Smooth muscle cell (in vitro differentiated cells): ENCODE results near the gene ATRNL1. TPM values are rescaled to one million over a fixed set of nuclear protein-coding genes. Genes with fewer than 3 reads are reported as not detected.
"Not testable (repeated sequence)": the region's sequence is repeated elsewhere in the genome, so short reads cannot be mapped to it uniquely, and the experiment has no call there.

Source experiments
- DNase-seq: peaks from one replicate; lab custom pipeline; 2025; ENCODE audit not compliant: unreplicated experiment; lab: John Stamatoyannopoulos, UW
- H2AFZ ChIP-seq: fragments of 200-600 bp; sonication (generic); 2 replicates; pipeline ENCODE4 v1.6.0; 2016; ENCODE audit warnings: antibody characterized with exemption, low read depth, mild to moderate bottlenecking
- H3F3A ChIP-seq: fragments of 200-600 bp; sonication (generic); 2 replicates; pipeline ENCODE4 v1.6.0; 2017; ENCODE audit warnings: antibody characterized with exemption, low read depth
- H3K27ac ChIP-seq: fragments of 200-600 bp; sonication (generic); 2 replicates; pipeline ENCODE4 v1.5.1; 2016; ENCODE audit warnings: low read depth, mild to moderate bottlenecking
- H3K27me3 ChIP-seq: fragments of 200-600 bp; sonication (generic); 2 replicates; pipeline ENCODE4 v1.6.1; 2016; ENCODE audit warnings: low read depth, mild to moderate bottlenecking
- H3K36me3 ChIP-seq: fragments of 200-600 bp; sonication (generic); 2 replicates; pipeline ENCODE4 v1.5.1; 2016; ENCODE audit warnings: low read depth
- H3K4me1 ChIP-seq: fragments of 200-600 bp; sonication (generic); 2 replicates; pipeline ENCODE4 v1.5.1; 2016; ENCODE audit warnings: low read depth
- H3K4me2 ChIP-seq: fragments of 200-600 bp; sonication (generic); 2 replicates; pipeline ENCODE4 v1.6.0; 2016; ENCODE audit warnings: mild to moderate bottlenecking
- H3K4me3 ChIP-seq: fragments of 200-600 bp; sonication (generic); 2 replicates; pipeline ENCODE4 v1.5.1; 2016; ENCODE audit warnings: mild to moderate bottlenecking
- H3K79me2 ChIP-seq: fragments of 200-600 bp; sonication (generic); 2 replicates; pipeline ENCODE4 v1.6.0; 2016; ENCODE audit warnings: low read depth, mild to moderate bottlenecking
- H3K9ac ChIP-seq: fragments of 200-600 bp; sonication (generic); 2 replicates; pipeline ENCODE4 v1.6.0; 2016; ENCODE audit warnings: low read depth
- H3K9me3 ChIP-seq: fragments of 200-600 bp; sonication (generic); replicated peaks from 2 replicates; pipeline ENCODE4 v1.5.1; 2016; ENCODE audit warnings: low read depth
- H4K20me1 ChIP-seq: fragments of 200-600 bp; sonication (generic); 2 replicates; pipeline ENCODE4 v1.6.0; 2016; ENCODE audit warnings: low read depth
- CTCF ChIP-seq: fragments of 200-600 bp; sonication (generic); IDR thresholded peaks from 2 replicates; pipeline ENCODE4 v1.5.1; 2017; ENCODE audit warnings: borderline replicate concordance, mild to moderate bottlenecking, antibody characterized with exemption; ENCODE audit not compliant: insufficient read depth, poor library complexity, severe bottlenecking
- WGBS: methylation state at CpG from one replicate; pipeline ENCODE4 v1.1.7; 2016; ENCODE audit warnings: low lambda C conversion rate; 5-methylcytosine and 5-hydroxymethylcytosine counted together
- polyA plus RNA-seq: library from polyadenylated mRNA; unstranded; fragments of >200 nt; fragmentation: Nextera tagmentation; extraction: Ambion mirVana; gene quantifications from 2 replicates; pipeline ENCODE4 v1.2.1, GENCODE V29; 2016
- total RNA-seq: library from RNA; depleted of rRNA; stranded (reverse); fragments of >200 nt; gene quantifications from 2 replicates; pipeline ENCODE4 v1.2.3, GENCODE V29; 2014

Gene ATRNL1
- total and polyA plus RNA-seq, 2 experiments from 2014 or later = 2.7 to 14.9 TPM

- Histone ChIP-seq H3K9me3 (no peaks in the 10 kb centered on the region), H2AFZ (no peak overlapping the region), H4K20me1 (no peaks in the 10 kb centered on the region), H3K27me3 (no peaks in the 10 kb centered on the region), H3K9ac (no peak overlapping the region), H3K4me1 (no peaks in the 10 kb centered on the region), H3K36me3 (no peaks in the 10 kb centered on the region), H3K79me2 (no peaks in the 10 kb centered on the region), H3K4me2 (no peak overlapping the region), H3K27ac (no peak overlapping the region), H3K4me3 (no peak overlapping the region), H3F3A (no peaks in the 10 kb centered on the region)
- no peak for TF ChIP-seq CTCF
- no peak for DNase-seq
- 69% methylated on average over 1 of the region's 1 CpG for WGBS
These were observed 309.5 kb downstream of the ATRNL1 start for GRCh38 chr10:115402699-115403098.

DNA sequence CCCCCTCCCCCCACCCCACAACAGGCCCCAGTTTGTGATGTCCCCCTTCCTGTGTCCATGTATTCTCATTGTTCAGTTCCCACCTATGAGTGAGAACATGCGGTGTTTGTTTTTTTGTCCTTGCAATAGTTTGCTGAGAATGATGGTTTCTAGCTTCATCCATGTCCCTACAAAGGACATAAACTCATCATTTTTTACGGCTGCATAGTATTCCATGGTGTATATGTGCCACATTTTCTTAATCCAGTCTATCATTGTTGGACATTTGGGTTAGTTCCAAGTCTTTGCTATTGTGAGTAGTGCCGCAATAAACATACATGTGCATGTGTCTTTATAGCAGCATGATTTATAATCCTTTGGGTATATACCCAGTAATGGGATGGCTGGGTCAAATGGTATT lies 312.7 kb downstream of the ATRNL1 start:
- DNase-seq, H4K20me1 ChIP-seq, H3K27me3 ChIP-seq, H3K27ac ChIP-seq, H3K4me2 ChIP-seq, H2AFZ ChIP-seq, H3K4me1 ChIP-seq, H3F3A ChIP-seq, H3K36me3 ChIP-seq, H3K9ac ChIP-seq, H3K9me3 ChIP-seq, H3K79me2 ChIP-seq, H3K4me3 ChIP-seq: not testable (repeated sequence)
- 90% methylated on average over 3 of the region's 3 CpGs for WGBS

DNA sequence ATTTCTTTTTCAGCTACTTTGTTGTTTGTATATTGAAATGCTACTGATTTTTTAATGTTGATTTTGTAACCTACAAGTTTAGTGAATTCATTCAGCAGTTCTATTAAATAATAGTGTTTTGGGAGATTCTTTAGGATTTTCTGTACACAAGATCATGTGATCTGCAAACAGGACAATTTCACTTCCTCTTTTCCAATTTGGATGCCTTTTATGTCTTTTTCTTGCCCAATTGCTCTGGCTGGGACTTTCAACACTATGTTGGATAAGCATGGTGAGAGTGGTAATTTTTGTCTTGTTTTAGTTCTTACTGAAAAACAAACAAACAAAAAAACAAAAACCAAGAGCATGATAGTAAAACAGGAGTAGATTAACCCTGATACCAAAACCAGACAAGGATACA lies 316.2 kb downstream of the ATRNL1 start:
- no peaks in the 10 kb centered on the region for H3K4me1 ChIP-seq
- H3K9me3 ChIP-seq = no peaks in the 10 kb centered on the region
- no peak overlapping the region for H3K4me2 ChIP-seq
- no peak for DNase-seq
- no peak overlapping the region for H3K9ac ChIP-seq
- H3K27me3 ChIP-seq = no peaks in the 10 kb centered on the region
- H3K4me3 ChIP-seq = no peak overlapping the region
- H2AFZ ChIP-seq = no peak overlapping the region
- H3F3A ChIP-seq = no peaks in the 10 kb centered on the region
- H3K27ac ChIP-seq = no peak overlapping the region
- H3K36me3 ChIP-seq = no peaks in the 10 kb centered on the region
- H4K20me1 ChIP-seq = no peaks in the 10 kb centered on the region
- TF ChIP-seq CTCF = no peak
- H3K79me2 ChIP-seq = no peaks in the 10 kb centered on the region

DNA sequence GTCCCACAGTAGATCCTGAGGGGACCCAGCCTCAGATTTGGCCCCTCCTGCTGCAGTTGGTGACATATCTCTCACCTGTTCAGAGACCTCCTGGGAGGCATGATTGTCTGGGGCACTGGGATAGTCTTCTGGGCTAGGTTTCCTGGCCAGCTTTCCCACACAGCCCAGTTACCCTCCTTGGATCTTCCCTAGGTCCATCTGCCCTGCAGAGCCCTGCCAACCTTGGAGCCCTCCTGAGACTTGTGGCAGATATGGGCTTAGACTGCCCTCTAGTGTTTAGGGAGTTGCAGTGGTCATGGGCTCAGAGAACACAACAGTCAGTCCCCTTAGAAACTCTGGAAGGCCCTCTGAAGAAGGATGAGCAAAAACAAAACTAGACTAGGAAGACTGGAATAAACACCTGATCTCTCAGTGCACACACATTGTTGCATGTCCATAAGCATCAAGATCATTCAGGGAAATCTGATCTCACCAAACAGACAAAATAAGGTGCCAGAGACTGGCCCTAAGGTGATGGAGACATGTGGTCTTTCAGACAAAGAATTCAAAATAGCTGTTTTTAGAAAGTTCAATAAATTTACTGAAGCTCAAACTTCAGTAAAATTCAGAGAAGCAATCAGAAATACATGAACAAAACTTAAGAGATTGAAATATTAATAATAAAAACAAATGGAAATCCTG lies 324.6 kb downstream of the ATRNL1 start:
- Histone ChIP-seq H3K27ac (no peak overlapping the region), H4K20me1 (no peaks in the 10 kb centered on the region), H2AFZ (no peak overlapping the region), H3K9me3 (no peaks in the 10 kb centered on the region), H3K9ac (no peak overlapping the region), H3K27me3 (no peaks in the 10 kb centered on the region), H3K36me3 (no peaks in the 10 kb centered on the region), H3K4me2 (no peak overlapping the region), H3K4me1 (no peaks in the 10 kb centered on the region), H3K79me2 (no peaks in the 10 kb centered on the region), H3F3A (no peaks in the 10 kb centered on the region), H3K4me3 (no peak overlapping the region)
- no peak for DNase-seq
- peak; percentile 59 for TF ChIP-seq CTCF
